GM12878 (cell line): ENCODE data around the gene BCL2. TPM values are rescaled to one million over a fixed set of nuclear protein-coding genes. Genes with fewer than 3 reads are reported as not detected.
A peak's percentile ranks its signal among the peaks of the same experiment; 100 is the strongest.

Experiments used
- BCL3 ChIP-seq: IDR thresholded peaks from 2 replicates; pipeline ENCODE4 v1.6.1; 2011; ENCODE audit warnings: borderline replicate concordance, low read depth, mild to moderate bottlenecking, moderate library complexity, low read length; ENCODE audit not compliant: insufficient read depth, poor library complexity, severe bottlenecking
- BMI1 ChIP-seq: fragments of 450-650 bp; IDR thresholded peaks from 2 replicates; pipeline ENCODE4 v1.6.1; 2016; ENCODE audit warnings: mild to moderate bottlenecking, moderate library complexity, borderline replicate concordance
- CEBPB ChIP-seq, 2 experiments: fragments of 150-350 bp in 1 of 2; IDR thresholded peaks; 2 replicates each; pipeline ENCODE4 v1.6.1; 2012 to 2014; ENCODE audit warnings: low read depth in 2 of 2, low read length in 2 of 2, borderline replicate concordance in 1 of 2, inconsistent platforms in 1 of 2
- CREM ChIP-seq: IDR thresholded peaks from 2 replicates; pipeline ENCODE4 v1.6.1; 2014; ENCODE audit warnings: antibody characterized with exemption, low read depth
- CUX1 ChIP-seq: IDR thresholded peaks from 2 replicates; pipeline ENCODE4 v1.6.1; 2012; ENCODE audit warnings: improper control_type of control experiment, low read depth, low read length; ENCODE audit not compliant: insufficient replicate concordance
- JUND ChIP-seq: IDR thresholded peaks from 2 replicates; pipeline ENCODE4 v1.6.1; 2012; ENCODE audit warnings: low read depth, mild to moderate bottlenecking, low read length, improper control_type of control experiment, moderate library complexity
- RELA ChIP-seq: fragments of 450-650 bp; IDR thresholded peaks from 2 replicates; pipeline ENCODE4 v1.8.0; 2014; ENCODE audit warnings: borderline replicate concordance; ENCODE audit not compliant: partially characterized antibody
- REST ChIP-seq: IDR thresholded peaks from 2 replicates; pipeline ENCODE4 v1.6.1; 2012; ENCODE audit warnings: mild to moderate bottlenecking, low read depth, low read length
- RFX5 ChIP-seq: IDR thresholded peaks from 2 replicates; pipeline ENCODE4 v1.6.1; 2011; ENCODE audit warnings: low read depth, low read length, improper control_type of control experiment
- SKIL ChIP-seq: fragments of 450-650 bp; IDR thresholded peaks from 2 replicates; pipeline ENCODE4 v1.6.1; 2017; ENCODE audit warnings: mild to moderate bottlenecking, low read depth, inconsistent platforms; ENCODE audit not compliant: poor library complexity, severe bottlenecking
- SREBF1 ChIP-seq: IDR thresholded peaks from 2 replicates; pipeline ENCODE4 v1.6.1; 2012; ENCODE audit warnings: mild to moderate bottlenecking, low read length
- SRF ChIP-seq, 2 experiments: IDR thresholded peaks; 2 replicates each; pipeline ENCODE4 v1.6.1; 2011; ENCODE audit warnings: low read depth in 2 of 2, low read length in 2 of 2, mild to moderate bottlenecking in 1 of 2, moderate library complexity in 1 of 2
- ZBED1 ChIP-seq: IDR thresholded peaks from 2 replicates; pipeline ENCODE4 v1.6.1; 2016; ENCODE audit warnings: borderline replicate concordance
- polyA plus RNA-seq, 11 experiments: library from polyadenylated mRNA; depleted of rRNA in 4 of 11; unstranded in 6 of 11; stranded (reverse) in 5 of 11; fragments of >200 nt; fragmentation: Nextera tagmentation in 4 of 11; fragmentation: Illumina TruSeq in 1 of 11; extraction: Ambion mirVana in 4 of 11; extraction: Trizol in 1 of 11; gene quantifications; 1 replicate in 1 of 11; 2 replicates in 10 of 11; pipeline versions ENCODE4 v1.2.1 to v1.2.3, GENCODE V29; 2011 to 2016; ENCODE audit warnings: inconsistent platforms in 2 of 11, missing spikeins in 2 of 11, low read depth in 1 of 11
- total RNA-seq, 4 experiments: library from RNA; depleted of rRNA in 3 of 4; stranded (reverse); fragments of >200 nt in 3 of 4; fragmentation: Illumina TruSeq in 1 of 4; extraction: Trizol in 1 of 4; gene quantifications; 2 replicates each; pipeline versions ENCODE4 v1.2.1 to v1.2.3, GENCODE V29; 2013 to 2021

Gene BCL2
- total and polyA plus RNA-seq, 10 of the 15 experiments (the other 5 are each of a cell fraction or from before 2014, with no cell fraction given) = 4.1 to 47.8 (median 19.3) TPM

GRCh38 chr18:63158676-63159291 is 160.8 kb downstream of the BCL2 start (continued):
- no peak for TF ChIP-seq BCL3
- no peak for TF ChIP-seq BMI1
- no peak for TF ChIP-seq JUND
- TF ChIP-seq CEBPB (IDR thresholded peaks at IDR 0.05; ENCODE audit: borderline replicate concordance in 1 of 2, low read depth in 2 of 2, low read length in 2 of 2) = no peak
- TF ChIP-seq RELA = peak; percentile 98
- TF ChIP-seq SKIL = peak; percentile 84
- TF ChIP-seq CUX1 = no peak
- no peak for TF ChIP-seq SRF (IDR thresholded peaks at IDR 0.05; ENCODE audit: low read depth in 2 of 2, low read length in 2 of 2)
- no peak for TF ChIP-seq SREBF1
- no peak for TF ChIP-seq REST
- TF ChIP-seq ZBED1 = peak; percentile 89
- TF ChIP-seq RFX5 = no peak
- TF ChIP-seq CREM = peak; percentile 85
